ENCODE data around the gene ZKSCAN7. TPM values are rescaled to one million over a fixed set of nuclear protein-coding genes. Genes with fewer than 3 reads are reported as not detected.
"Not testable (repeated sequence)": the region's sequence is repeated elsewhere in the genome, so short reads cannot be mapped to it uniquely, and the experiment has no call there.

The ZKSCAN7 gene
- total RNA-seq, 4 donors from 2014 or later = 0.61 to 2.9 (median 0.90) TPM

- DNase-seq = no peak
- H3K36me3 ChIP-seq = no peaks in the 10 kb centered on the region
- peaks cover 0 to 63% (median 0%) of the 10 kb centered on the region in 4 donors for H3K27me3 ChIP-seq
These were observed 19.6 kb upstream of the ZKSCAN7 start for GRCh38 chr3:44535364-44535763.

DNA sequence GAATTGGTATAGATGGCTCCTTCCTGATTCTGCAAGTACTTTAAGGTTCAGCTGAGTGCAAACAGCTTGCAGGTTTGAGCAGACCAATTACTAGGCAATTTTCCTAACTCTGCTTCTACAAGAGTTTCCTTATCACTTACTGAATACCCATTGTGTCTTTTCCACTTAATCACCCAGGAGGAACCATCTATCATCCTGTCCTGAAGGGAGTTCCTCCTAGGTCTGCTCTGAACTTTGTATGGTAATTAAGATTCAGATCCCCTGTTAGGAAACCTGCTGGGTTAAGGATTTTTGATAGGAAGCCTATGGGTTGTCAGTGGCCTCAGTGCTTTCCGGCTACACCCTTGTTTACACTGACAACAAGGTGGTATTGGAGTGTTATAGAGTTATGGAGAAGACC, 10.2 kb upstream of the ZKSCAN7 start:
- H3K27ac ChIP-seq; intact Hi-C loops (cut with DNase I); H3K36me3 ChIP-seq; H3K9me3 ChIP-seq; H3K4me1 ChIP-seq; H3K4me3 ChIP-seq; DNase-seq: not testable (repeated sequence)
- H3K27me3 ChIP-seq = peaks cover 0 to 93% (median 0%) of the 10 kb centered on the region in 4 donors
- 56 to 60% methylated on average over 1 of the region's 1 CpG for WGBS, 2 donors

More at GRCh38 chr3:44535364-44535763, 19.6 kb upstream of the ZKSCAN7 start:
- TF ChIP-seq CTCF (IDR thresholded peaks at IDR 0.05) (no peak), POLR2A (IDR thresholded peaks at IDR 0.05) (no peak)
- Histone ChIP-seq H3K9me3 (no peaks in the 10 kb centered on the region), H3K27ac (no peak overlapping the region), H3K4me3 (no peak overlapping the region), H3K4me1 (peaks cover 0 to 8% (median 0%) of the 10 kb centered on the region in 3 donors)
- 0 to 18% methylated on average over 1 of the region's 1 CpG for WGBS, 2 donors
- intact Hi-C loops (cut with DNase I) = no loop called here

DNA sequence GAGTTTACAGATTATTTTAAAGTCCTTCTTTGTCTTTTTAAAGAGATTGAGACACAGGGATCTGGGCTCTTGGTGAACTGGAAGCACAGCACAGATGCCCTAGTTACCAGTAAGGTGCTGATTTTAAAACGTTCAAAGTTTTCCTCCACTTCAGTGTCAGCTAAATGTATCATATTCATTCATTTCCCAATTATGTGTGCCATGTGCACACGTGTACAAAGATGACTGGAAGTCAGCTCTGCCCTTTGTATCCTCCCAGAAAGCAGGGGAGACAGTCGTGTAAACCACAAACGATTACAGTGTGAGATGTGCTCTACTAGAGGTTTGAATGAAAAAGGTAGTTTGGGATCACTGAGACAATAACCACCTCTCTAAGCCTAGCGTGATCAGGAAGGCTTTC, 730 bp downstream of the ZKSCAN7 start:
- DNase-seq = no peak
- H3K36me3 ChIP-seq = peaks cover 0 to 27% (median 0%) of the 10 kb centered on the region in 3 donors
- H3K27ac ChIP-seq = peak overlapping the region in 1 of 4 donors; percentile 76
- peaks cover 0 to 29% (median 0%) of the 10 kb centered on the region in 4 donors for H3K27me3 ChIP-seq
- H3K9me3 ChIP-seq = no peaks in the 10 kb centered on the region
- WGBS, 2 donors = 18 to 22% methylated on average over 5 of the region's 5 CpGs
- peak overlapping the region; percentile 45 to 77 (median 66) for H3K4me3 ChIP-seq
- H3K4me1 ChIP-seq = peaks cover 4 to 17% (median 6%) of the 10 kb centered on the region in 3 donors
- intact Hi-C loops (cut with DNase I) = no loop called here
- TF ChIP-seq CTCF (IDR thresholded peaks at IDR 0.05) = no peak
- TF ChIP-seq POLR2A (IDR thresholded peaks at IDR 0.05) = no peak

GRCh38 chr3:44557074-44557473, 2.1 kb downstream of the ZKSCAN7 start:
- Histone ChIP-seq H3K9me3 (peaks cover 0 to 7% (median 5%) of the 10 kb centered on the region in 3 donors), H3K27me3 (peaks cover 0 to 16% (median 0%) of the 10 kb centered on the region in 4 donors), H3K36me3 (peaks cover 0 to 41% (median 0%) of the 10 kb centered on the region in 3 donors), H3K4me1 (peaks cover 4 to 17% (median 6%) of the 10 kb centered on the region in 3 donors), H3K4me3 (no peak overlapping the region), H3K27ac (no peak overlapping the region)
- intact Hi-C loops (cut with DNase I) = no loop called here
- DNase-seq = no peak
- no peak for TF ChIP-seq POLR2A (IDR thresholded peaks at IDR 0.05)
- TF ChIP-seq CTCF (IDR thresholded peaks at IDR 0.05) = no peak
- 97 to 100% methylated on average over 4 to 5 of the region's 9 CpGs for WGBS, 2 donors

DNA sequence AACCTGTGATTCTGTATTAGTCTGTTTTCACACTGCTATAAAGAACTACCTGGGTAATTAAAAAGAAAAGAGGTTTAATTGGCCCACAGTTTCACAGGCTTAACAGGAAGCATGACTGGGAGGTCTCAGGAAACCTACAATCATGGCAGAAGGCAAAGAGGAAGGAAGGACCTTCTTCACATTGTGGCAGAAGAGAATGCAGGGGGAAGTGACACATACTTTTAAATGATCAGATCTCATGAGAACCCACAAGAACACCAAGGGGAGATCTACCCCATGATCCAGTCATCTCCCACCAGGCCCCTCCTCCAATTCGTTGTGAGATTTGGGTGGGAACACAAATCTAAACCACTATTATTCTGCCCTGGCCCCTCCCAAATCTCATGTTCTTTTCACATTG, 6.1 kb downstream of the ZKSCAN7 start:
- Histone ChIP-seq H3K27me3 (no peaks in the 10 kb centered on the region), H3K27ac (no peak overlapping the region), H3K4me1 (peaks cover 0 to 3% (median 1%) of the 10 kb centered on the region in 3 donors), H3K9me3 (peaks cover 0 to 24% (median 8%) of the 10 kb centered on the region in 3 donors), H3K36me3 (peaks cover 0 to 62% (median 0%) of the 10 kb centered on the region in 3 donors), H3K4me3 (no peak overlapping the region)
- no peak for DNase-seq
- intact Hi-C loops (cut with DNase I) = no loop called here
- 44 to 50% methylated on average over 1 of the region's 1 CpG for WGBS, 2 donors
- TF ChIP-seq CTCF (IDR thresholded peaks at IDR 0.05) (no peak), POLR2A (IDR thresholded peaks at IDR 0.05) (no peak)

GRCh38 chr3:44562147-44562546, 7.2 kb downstream of the ZKSCAN7 start:
- WGBS, 2 donors = 84% methylated on average over 3 of the region's 3 CpGs
- no peak for DNase-seq
- H3K9me3 ChIP-seq = peaks cover 0 to 24% (median 8%) of the 10 kb centered on the region in 3 donors
- H3K27me3 ChIP-seq = no peaks in the 10 kb centered on the region
- H3K4me3 ChIP-seq = no peak overlapping the region
- H3K4me1 ChIP-seq = no peaks in the 10 kb centered on the region
- H3K27ac ChIP-seq = no peak overlapping the region
- peaks cover 0 to 70% (median 0%) of the 10 kb centered on the region in 3 donors for H3K36me3 ChIP-seq
- no peak for TF ChIP-seq CTCF (IDR thresholded peaks at IDR 0.05)
- no peak for TF ChIP-seq POLR2A (IDR thresholded peaks at IDR 0.05)
- intact Hi-C loops (cut with DNase I) = no loop called here

Measured in esophagus squamous epithelium (tissue), 5 donors.